Trophoblast cell (in vitro differentiated cells and primary cell): ENCODE results near the gene ARHGEF3.

Experiments
- DNase-seq, 2 donors: peaks; one replicate each; pipeline ENCODE4 v3.0.0-alpha.2; 2016
- H2AFZ ChIP-seq: 2 replicates; pipeline ENCODE4 v1.6.1; 2013; ENCODE audit warnings: low read length, moderate library complexity, mild to moderate bottlenecking; ENCODE audit not compliant: insufficient read depth, poor library complexity
- H2AK5ac ChIP-seq: 2 replicates; pipeline ENCODE4 v1.6.1; 2013; ENCODE audit warnings: mild to moderate bottlenecking, low read length
- H2BK120ac ChIP-seq: 2 replicates; pipeline ENCODE4 v1.6.1; 2013; ENCODE audit warnings: low read length, mild to moderate bottlenecking, moderate library complexity; ENCODE audit not compliant: insufficient read depth, poor library complexity
- H2BK12ac ChIP-seq: 2 replicates; pipeline ENCODE4 v1.6.1; 2013; ENCODE audit warnings: mild to moderate bottlenecking, low read length, moderate library complexity
- H2BK5ac ChIP-seq: 2 replicates; pipeline ENCODE4 v1.6.1; 2013; ENCODE audit warnings: low read length, low read depth, moderate library complexity, mild to moderate bottlenecking; ENCODE audit not compliant: poor library complexity
- H3K14ac ChIP-seq: 2 replicates; pipeline ENCODE4 v1.6.1; 2013; ENCODE audit warnings: mild to moderate bottlenecking, low read length
- H3K18ac ChIP-seq: 2 replicates; pipeline ENCODE4 v1.6.1; 2013; ENCODE audit warnings: mild to moderate bottlenecking, low read length
- H3K23ac ChIP-seq: 2 replicates; pipeline ENCODE4 v1.6.1; 2013; ENCODE audit warnings: low read length
- H3K27ac ChIP-seq: 2 replicates; pipeline ENCODE4 v1.5.1; 2013; ENCODE audit warnings: low read depth, mild to moderate bottlenecking, inconsistent platforms, low read length, moderate library complexity
- H3K27me3 ChIP-seq: 2 replicates; pipeline ENCODE4 v1.6.1; 2013; ENCODE audit warnings: inconsistent platforms, mild to moderate bottlenecking, low read length, moderate library complexity; ENCODE audit not compliant: insufficient read depth
- H3K36me3 ChIP-seq, 2 experiments: 1 replicate in 1 of 2; 2 replicates in 1 of 2; pipeline ENCODE4 v1.6.1; 2013; ENCODE audit warnings: low read length in 2 of 2, mild to moderate bottlenecking in 2 of 2, moderate library complexity in 1 of 2; ENCODE audit not compliant: insufficient read depth in 2 of 2, control insufficient read depth in 1 of 2
- H3K4ac ChIP-seq: 2 replicates; pipeline ENCODE4 v1.6.1; 2013; ENCODE audit warnings: low read depth, mild to moderate bottlenecking, low read length, moderate library complexity
- H3K4me1 ChIP-seq, 2 experiments: 1 replicate in 1 of 2; 2 replicates in 1 of 2; pipeline ENCODE4 v1.6.1; 2013; ENCODE audit warnings: low read length in 2 of 2, mild to moderate bottlenecking in 2 of 2, moderate library complexity in 1 of 2; ENCODE audit not compliant: insufficient read depth in 2 of 2, control insufficient read depth in 1 of 2
- H3K4me2 ChIP-seq: 2 replicates; pipeline ENCODE4 v1.6.1; 2013; ENCODE audit warnings: inconsistent platforms, mild to moderate bottlenecking, low read length, moderate library complexity
- H3K4me3 ChIP-seq: 2 replicates; pipeline ENCODE4 v1.5.1; 2013; ENCODE audit warnings: mild to moderate bottlenecking, low read depth, low read length, inconsistent platforms
- H3K79me1 ChIP-seq: one replicate; pipeline ENCODE4 v1.6.1; 2013; ENCODE audit warnings: low read length
- H3K79me2 ChIP-seq: 2 replicates; pipeline ENCODE4 v1.6.1; 2013; ENCODE audit warnings: low read length, mild to moderate bottlenecking; ENCODE audit not compliant: control insufficient read depth, insufficient read depth, poor library complexity
- H3K9ac ChIP-seq: 2 replicates; pipeline ENCODE4 v1.6.1; 2013; ENCODE audit warnings: mild to moderate bottlenecking, low read length
- H3K9me3 ChIP-seq: 2 replicates; pipeline ENCODE4 v1.6.1; 2013; ENCODE audit warnings: low read depth, mild to moderate bottlenecking, control low read depth, inconsistent platforms, low read length; ENCODE audit not compliant: insufficient read depth
- H4K12ac ChIP-seq: 2 replicates; pipeline ENCODE4 v1.6.1; 2013; ENCODE audit warnings: low read depth, mild to moderate bottlenecking, low read length, moderate library complexity
- H4K8ac ChIP-seq: 2 replicates; pipeline ENCODE4 v1.6.1; 2013; ENCODE audit warnings: low read depth, mild to moderate bottlenecking, low read length, moderate library complexity
- H4K91ac ChIP-seq: one replicate; pipeline ENCODE4 v1.6.1; 2013; ENCODE audit warnings: low read depth, mild to moderate bottlenecking, low read length, moderate library complexity
- WGBS: extraction: QIAGEN DNeasy Blood & Tissue Kit; methylation state at CpG from one replicate; pipeline ENCODE4 v1.1.7; 2013; ENCODE audit warnings: missing lambda C conversion rate; ENCODE audit not compliant: insufficient read length, insufficient coverage; ENCODE audit errors: extremely low coverage; 5-methylcytosine and 5-hydroxymethylcytosine counted together

The ARHGEF3 gene

GRCh38 chr3:56772952-56773938 is 28.5 kb downstream of the ARHGEF3 start:
- no peak overlapping the region for H2BK12ac ChIP-seq
- no peak overlapping the region for H3K18ac ChIP-seq
- no peak overlapping the region for H2BK5ac ChIP-seq
- no peak overlapping the region for H4K8ac ChIP-seq
- no peak overlapping the region for H4K12ac ChIP-seq
- H2BK120ac ChIP-seq = no peak overlapping the region
- H3K4me2 ChIP-seq = no peak overlapping the region
- H3K14ac ChIP-seq = no peak overlapping the region
- H3K9ac ChIP-seq = no peak overlapping the region
- H3K27ac ChIP-seq = no peak overlapping the region
- H3K9me3 ChIP-seq = no peaks in the 10 kb centered on the region
- no peak overlapping the region for H3K4ac ChIP-seq
- H3K36me3 ChIP-seq = peaks cover 0 to 3% of the 10 kb centered on the region in 2 experiments
- no peak for DNase-seq
- WGBS = no CpG with 5 or more reads among the region's 16 CpGs
- H3K79me1 ChIP-seq = no peaks in the 10 kb centered on the region
- no peak overlapping the region for H4K91ac ChIP-seq
- H2AK5ac ChIP-seq = no peak overlapping the region
- no peak overlapping the region for H3K23ac ChIP-seq
- H3K4me1 ChIP-seq = no peaks in the 10 kb centered on the region
- H3K4me3 ChIP-seq = peak overlapping the region; percentile 20
- H3K79me2 ChIP-seq = no peaks in the 10 kb centered on the region
- no peaks in the 10 kb centered on the region for H3K27me3 ChIP-seq
- no peak overlapping the region for H2AFZ ChIP-seq

- DNase-seq = no peak
- Histone ChIP-seq H3K27me3 (no peaks in the 10 kb centered on the region), H3K36me3 (peaks cover 0 to 3% of the 10 kb centered on the region in 2 experiments), H3K79me2 (no peaks in the 10 kb centered on the region), H3K27ac (no peak overlapping the region), H2BK120ac (no peak overlapping the region), H2BK5ac (no peak overlapping the region), H3K4me2 (no peak overlapping the region), H2AK5ac (no peak overlapping the region), H3K9me3 (no peaks in the 10 kb centered on the region), H3K18ac (no peak overlapping the region), H3K4ac (no peak overlapping the region), H2BK12ac (no peak overlapping the region), H3K23ac (no peak overlapping the region), H3K79me1 (no peaks in the 10 kb centered on the region), H4K12ac (no peak overlapping the region), H2AFZ (no peak overlapping the region), H3K14ac (no peak overlapping the region), H3K4me1 (no peaks in the 10 kb centered on the region), H4K8ac (no peak overlapping the region), H3K4me3 (no peak overlapping the region), H4K91ac (no peak overlapping the region), H3K9ac (no peak overlapping the region)
Observed at GRCh38 chr3:56771376-56771775, 30.4 kb downstream of the ARHGEF3 start.

DNA sequence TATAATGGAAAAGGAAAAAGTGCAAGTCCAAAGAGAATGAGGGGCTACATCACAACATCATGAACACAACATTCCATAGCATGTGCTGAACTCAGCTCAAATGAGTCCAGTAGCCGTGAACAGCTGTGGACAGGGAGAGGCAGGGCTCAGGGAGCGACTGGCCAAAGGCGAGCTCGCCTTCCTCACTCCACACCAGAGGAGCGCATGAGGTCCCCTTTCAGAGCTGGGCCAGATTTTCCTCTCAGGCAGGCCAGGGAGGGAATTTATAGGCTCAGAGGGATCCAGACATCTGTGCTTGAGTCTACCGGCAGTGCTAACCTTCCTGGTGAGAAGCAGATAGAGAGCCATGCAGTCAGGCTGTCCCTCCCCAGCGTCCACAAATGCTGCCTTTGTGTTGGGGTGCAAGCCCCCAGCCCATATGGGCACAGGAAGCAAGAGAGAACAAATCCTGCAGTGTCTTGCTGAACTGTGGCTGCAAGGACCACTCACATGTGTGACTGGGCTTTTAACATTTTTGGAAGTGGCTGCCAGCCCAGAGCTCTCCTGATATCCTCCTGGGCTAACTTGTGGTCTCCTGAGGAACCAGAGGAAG is 32.5 kb downstream of the ARHGEF3 start:
- H4K91ac ChIP-seq = no peak overlapping the region
- H4K8ac ChIP-seq = no peak overlapping the region
- H3K4me1 ChIP-seq = no peaks in the 10 kb centered on the region
- H2AK5ac ChIP-seq = no peak overlapping the region
- WGBS = no CpG with 5 or more reads among the region's 7 CpGs
- H2BK12ac ChIP-seq = no peak overlapping the region
- no peak overlapping the region for H2AFZ ChIP-seq
- H3K27me3 ChIP-seq = no peaks in the 10 kb centered on the region
- no peak overlapping the region for H3K14ac ChIP-seq
- DNase-seq = no peak
- H3K4ac ChIP-seq = no peak overlapping the region
- no peak overlapping the region for H3K23ac ChIP-seq
- no peaks in the 10 kb centered on the region for H3K9me3 ChIP-seq
- H3K79me2 ChIP-seq = no peaks in the 10 kb centered on the region
- H3K9ac ChIP-seq = no peak overlapping the region
- peaks cover 0 to 3% of the 10 kb centered on the region in 2 experiments for H3K36me3 ChIP-seq
- H3K79me1 ChIP-seq = no peaks in the 10 kb centered on the region
- no peak overlapping the region for H2BK120ac ChIP-seq
- no peak overlapping the region for H3K4me2 ChIP-seq
- H3K27ac ChIP-seq = no peak overlapping the region
- H3K18ac ChIP-seq = no peak overlapping the region
- no peak overlapping the region for H4K12ac ChIP-seq
- no peak overlapping the region for H2BK5ac ChIP-seq
- no peak overlapping the region for H3K4me3 ChIP-seq

GRCh38 chr3:56764904-56765547 is 36.7 kb downstream of the ARHGEF3 start:
- H3K79me1 ChIP-seq = no peaks in the 10 kb centered on the region
- H2AFZ ChIP-seq = no peak overlapping the region
- DNase-seq = no peak
- no peak overlapping the region for H3K4me2 ChIP-seq
- H4K91ac ChIP-seq = no peak overlapping the region
- no peaks in the 10 kb centered on the region for H3K79me2 ChIP-seq
- no peak overlapping the region for H3K27ac ChIP-seq
- no peak overlapping the region for H3K9ac ChIP-seq
- H3K14ac ChIP-seq = no peak overlapping the region
- H3K18ac ChIP-seq = no peak overlapping the region
- no peak overlapping the region for H3K23ac ChIP-seq
- H4K12ac ChIP-seq = no peak overlapping the region
- H2AK5ac ChIP-seq = no peak overlapping the region
- no peak overlapping the region for H4K8ac ChIP-seq
- H3K4ac ChIP-seq = no peak overlapping the region
- no peaks in the 10 kb centered on the region for H3K36me3 ChIP-seq
- no peak overlapping the region for H2BK5ac ChIP-seq
- WGBS = no CpG with 5 or more reads among the region's 6 CpGs
- no peaks in the 10 kb centered on the region for H3K27me3 ChIP-seq
- H3K9me3 ChIP-seq = peaks cover 1% of the 10 kb centered on the region
- H2BK12ac ChIP-seq = no peak overlapping the region
- no peak overlapping the region for H2BK120ac ChIP-seq
- no peak overlapping the region for H3K4me3 ChIP-seq
- H3K4me1 ChIP-seq = peaks cover 0 to 2% of the 10 kb centered on the region in 2 experiments
